NB4 (cell line): ENCODE results near the gene MAPK8IP3.

ENCODE experiments used
- POLR2A ChIP-seq: IDR thresholded peaks from 2 replicates; pipeline ENCODE4 v1.6.1; 2011; ENCODE audit warnings: mild to moderate bottlenecking; ENCODE audit not compliant: insufficient read length; ENCODE audit errors: extremely low read depth
- TF ChIP-seq, protein P1 (sequence below): IDR thresholded peaks from one replicate; pipeline ENCODE4 v1.5.1; 2012; ENCODE audit warnings: low read depth, low read length
- TF ChIP-seq, protein P2 (sequence below): IDR thresholded peaks from 2 replicates; pipeline ENCODE4 v1.6.1; 2011; ENCODE audit warnings: low read depth, low read length

DNA sequence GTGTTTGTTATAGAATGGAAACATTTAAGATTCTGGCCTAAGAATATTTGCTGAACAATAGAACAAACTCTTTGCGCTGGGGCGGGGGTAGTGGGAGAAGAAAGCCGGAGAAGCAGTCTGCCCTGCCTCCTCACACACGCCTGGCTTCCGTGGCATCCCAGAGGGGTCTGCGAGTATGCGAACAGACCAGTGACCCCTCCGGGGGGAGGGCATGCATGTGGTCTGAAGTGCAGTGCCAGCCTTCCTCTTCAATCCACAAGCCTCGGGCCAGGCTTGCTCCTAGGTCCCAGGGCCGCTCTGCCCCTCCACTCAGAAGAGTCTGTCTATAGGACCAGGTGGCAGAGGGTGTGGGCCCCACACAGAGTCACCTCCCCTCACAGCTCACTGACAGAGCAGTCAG, 101.6 kb downstream of the MAPK8IP3 start:
- TF ChIP-seq, protein P1, sequence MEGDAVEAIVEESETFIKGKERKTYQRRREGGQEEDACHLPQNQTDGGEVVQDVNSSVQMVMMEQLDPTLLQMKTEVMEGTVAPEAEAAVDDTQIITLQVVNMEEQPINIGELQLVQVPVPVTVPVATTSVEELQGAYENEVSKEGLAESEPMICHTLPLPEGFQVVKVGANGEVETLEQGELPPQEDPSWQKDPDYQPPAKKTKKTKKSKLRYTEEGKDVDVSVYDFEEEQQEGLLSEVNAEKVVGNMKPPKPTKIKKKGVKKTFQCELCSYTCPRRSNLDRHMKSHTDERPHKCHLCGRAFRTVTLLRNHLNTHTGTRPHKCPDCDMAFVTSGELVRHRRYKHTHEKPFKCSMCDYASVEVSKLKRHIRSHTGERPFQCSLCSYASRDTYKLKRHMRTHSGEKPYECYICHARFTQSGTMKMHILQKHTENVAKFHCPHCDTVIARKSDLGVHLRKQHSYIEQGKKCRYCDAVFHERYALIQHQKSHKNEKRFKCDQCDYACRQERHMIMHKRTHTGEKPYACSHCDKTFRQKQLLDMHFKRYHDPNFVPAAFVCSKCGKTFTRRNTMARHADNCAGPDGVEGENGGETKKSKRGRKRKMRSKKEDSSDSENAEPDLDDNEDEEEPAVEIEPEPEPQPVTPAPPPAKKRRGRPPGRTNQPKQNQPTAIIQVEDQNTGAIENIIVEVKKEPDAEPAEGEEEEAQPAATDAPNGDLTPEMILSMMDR: no peak
- TF ChIP-seq, protein P2, sequence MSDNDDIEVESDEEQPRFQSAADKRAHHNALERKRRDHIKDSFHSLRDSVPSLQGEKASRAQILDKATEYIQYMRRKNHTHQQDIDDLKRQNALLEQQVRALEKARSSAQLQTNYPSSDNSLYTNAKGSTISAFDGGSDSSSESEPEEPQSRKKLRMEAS: no peak
- TF ChIP-seq POLR2A: no peak
